AG04449 (cell line): ENCODE results near the gene RASAL3.

Source experiments
- CTCF ChIA-PET: fragments of 350-600 bp; formaldehyde crosslinking; extraction: SDS; loops from one replicate; lab custom pipeline; 2021; ENCODE audit warnings: antibody characterized with exemption; lab: Yijun Ruan, JAX
- POLR2A ChIA-PET: fragments of 400-600, 350-600 bp; formaldehyde crosslinking; extraction: SDS; loops from one replicate; lab custom pipeline; 2020; ENCODE audit warnings: antibody characterized with exemption, inconsistent platforms; lab: Yijun Ruan, JAX
- DNase-seq: peaks from one replicate; pipeline ENCODE4 v3.0.0-alpha.2; 2010; ENCODE audit warnings: low read depth, low spot score
- H3K4me3 ChIP-seq: 2 replicates; pipeline ENCODE4 v1.5.1; 2011; ENCODE audit warnings: low read depth, mild to moderate bottlenecking, control low read depth, low read length
- CTCF ChIP-seq: IDR thresholded peaks from one replicate; pipeline ENCODE4 v1.5.1; 2011; ENCODE audit warnings: mild to moderate bottlenecking, moderate library complexity, low read length, control low read depth, inconsistent platforms; ENCODE audit not compliant: insufficient read depth; ENCODE audit errors: missing control alignments

Gene RASAL3

GRCh38 chr19:15471639-15472101, 7.3 kb upstream of the RASAL3 start:
- ChIA-PET CTCF (no interaction called here), POLR2A (no interaction called here)
- DNase-seq = no peak
- TF ChIP-seq CTCF = no peak
- H3K4me3 ChIP-seq = no peak overlapping the region

GRCh38 chr19:15469513-15470297, 5.4 kb upstream of the RASAL3 start:
- DNase-seq = no peak
- CTCF ChIA-PET = no interaction called here
- POLR2A ChIA-PET = no interaction called here
- no peak for TF ChIP-seq CTCF
- H3K4me3 ChIP-seq = no peak overlapping the region

- H3K4me3 ChIP-seq = no peak overlapping the region
- ChIA-PET POLR2A (no interaction called here), CTCF (interaction anchor here (1.0 kb wide), 1 partner anchor 15 kb away, joined by 3 read pairs; no protein-coding TSS in a partner anchor)
- TF ChIP-seq CTCF = no peak
- DNase-seq = no peak
Measured at GRCh38 chr19:15468675-15469512, 4.5 kb upstream of the RASAL3 start.

GRCh38 chr19:15467734-15468214, 3.4 kb upstream of the RASAL3 start:
- POLR2A ChIA-PET = no interaction called here
- no peak for DNase-seq
- H3K4me3 ChIP-seq = no peak overlapping the region
- CTCF ChIA-PET = interaction anchor here (1.0 to 1.1 kb wide), 3 partner anchors 9 to 14 kb away, joined by 3 read pairs; no protein-coding TSS in a partner anchor
- no peak for TF ChIP-seq CTCF

- ChIA-PET CTCF (interaction anchor here (1.0 to 1.1 kb wide), 2 partner anchors 10 to 12 kb away, joined by 3 read pairs; no protein-coding TSS in a partner anchor), POLR2A (no interaction called here)
- TF ChIP-seq CTCF = no peak
- no peak overlapping the region for H3K4me3 ChIP-seq
- no peak for DNase-seq
Measured at GRCh38 chr19:15466851-15467733, 2.7 kb upstream of the RASAL3 start.
